WTC11 (cell line): ENCODE measurements around the gene IFNG.

Source experiments
- CBFB ChIP-seq: sonication (generic); formaldehyde crosslinking; IDR thresholded peaks from 2 replicates; pipeline ENCODE4 v1.8.1; 2022; ENCODE audit warnings: mild to moderate bottlenecking, low read depth, missing genetic modification reagents
- CREM ChIP-seq: sonication (generic); formaldehyde crosslinking; IDR thresholded peaks from 2 replicates; pipeline ENCODE4 v1.8.1; 2022; ENCODE audit warnings: mild to moderate bottlenecking, missing genetic modification reagents, moderate library complexity
- FOXK1 ChIP-seq: sonication (generic); formaldehyde crosslinking; IDR thresholded peaks from 2 replicates; pipeline ENCODE4 v1.8.0; 2022; ENCODE audit warnings: mild to moderate bottlenecking, moderate library complexity, missing genetic modification reagents
- NFATC4 ChIP-seq: fragments of 250-450 bp; sonication (Bioruptor Pico); IDR thresholded peaks from 2 replicates; pipeline ENCODE4 v1.9.0; 2021; ENCODE audit warnings: mild to moderate bottlenecking
- NR3C1 ChIP-seq: sonication (generic); formaldehyde crosslinking; conservative IDR thresholded peaks from 2 replicates; pipeline ENCODE4 v1.8.1; 2023; ENCODE audit warnings: low read depth, mild to moderate bottlenecking, missing genetic modification reagents
- SP1 ChIP-seq: sonication (generic); formaldehyde crosslinking; conservative IDR thresholded peaks from 2 replicates; pipeline ENCODE4 v1.8.1; 2022; ENCODE audit warnings: missing genetic modification reagents
- ZNF232 ChIP-seq: sonication (generic); formaldehyde crosslinking; IDR thresholded peaks from 2 replicates; pipeline ENCODE4 v1.8.0; 2022; ENCODE audit warnings: mild to moderate bottlenecking, missing genetic modification reagents
- TF ChIP-seq, protein P1 (sequence below): fragments of 200-600 bp; IDR thresholded peaks from 2 replicates; pipeline ENCODE4 v1.8.0; 2022; ENCODE audit warnings: antibody characterized with exemption
- TF ChIP-seq, protein P2 (sequence below): sonication (generic); formaldehyde crosslinking; IDR thresholded peaks from 2 replicates; pipeline ENCODE4 v1.8.1; 2023; ENCODE audit warnings: mild to moderate bottlenecking, moderate library complexity, missing genetic modification reagents
- TF ChIP-seq, protein P3 (sequence below): sonication (generic); formaldehyde crosslinking; IDR thresholded peaks from 2 replicates; pipeline ENCODE4 v1.8.0; 2022; ENCODE audit warnings: mild to moderate bottlenecking, missing genetic modification reagents
- TF ChIP-seq, protein P4 (sequence below): sonication (generic); formaldehyde crosslinking; IDR thresholded peaks from 2 replicates; pipeline ENCODE4 v1.8.1; 2022; ENCODE audit warnings: low read depth, missing genetic modification reagents, borderline replicate concordance
- TF ChIP-seq, protein P5 (sequence below): sonication (generic); formaldehyde crosslinking; IDR thresholded peaks from 2 replicates; pipeline ENCODE4 v1.8.1; 2023; ENCODE audit warnings: mild to moderate bottlenecking, missing genetic modification reagents

DNA sequence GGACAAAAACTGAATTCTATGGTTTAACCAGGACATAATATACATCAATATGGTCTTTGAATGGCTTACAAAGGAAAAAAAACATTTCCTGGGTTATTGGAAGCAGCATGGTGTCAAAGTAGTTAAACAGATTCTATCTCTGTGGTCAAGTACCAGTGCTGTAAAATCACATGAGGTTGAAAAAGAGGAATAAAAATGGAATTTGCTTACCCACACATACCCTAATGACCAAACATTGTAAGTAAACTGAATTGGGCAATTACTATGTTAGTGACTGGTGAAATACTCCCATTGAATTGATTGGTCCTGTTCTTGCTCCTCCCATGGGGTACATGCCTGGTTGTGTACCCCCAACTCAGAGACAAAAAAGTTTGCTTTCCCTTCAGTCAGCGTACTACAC is 19.6 kb downstream of the IFNG start:
- TF ChIP-seq, protein P1, sequence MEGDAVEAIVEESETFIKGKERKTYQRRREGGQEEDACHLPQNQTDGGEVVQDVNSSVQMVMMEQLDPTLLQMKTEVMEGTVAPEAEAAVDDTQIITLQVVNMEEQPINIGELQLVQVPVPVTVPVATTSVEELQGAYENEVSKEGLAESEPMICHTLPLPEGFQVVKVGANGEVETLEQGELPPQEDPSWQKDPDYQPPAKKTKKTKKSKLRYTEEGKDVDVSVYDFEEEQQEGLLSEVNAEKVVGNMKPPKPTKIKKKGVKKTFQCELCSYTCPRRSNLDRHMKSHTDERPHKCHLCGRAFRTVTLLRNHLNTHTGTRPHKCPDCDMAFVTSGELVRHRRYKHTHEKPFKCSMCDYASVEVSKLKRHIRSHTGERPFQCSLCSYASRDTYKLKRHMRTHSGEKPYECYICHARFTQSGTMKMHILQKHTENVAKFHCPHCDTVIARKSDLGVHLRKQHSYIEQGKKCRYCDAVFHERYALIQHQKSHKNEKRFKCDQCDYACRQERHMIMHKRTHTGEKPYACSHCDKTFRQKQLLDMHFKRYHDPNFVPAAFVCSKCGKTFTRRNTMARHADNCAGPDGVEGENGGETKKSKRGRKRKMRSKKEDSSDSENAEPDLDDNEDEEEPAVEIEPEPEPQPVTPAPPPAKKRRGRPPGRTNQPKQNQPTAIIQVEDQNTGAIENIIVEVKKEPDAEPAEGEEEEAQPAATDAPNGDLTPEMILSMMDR, result no peak
- TF ChIP-seq ZNF232, result no peak
- TF ChIP-seq, protein P2, sequence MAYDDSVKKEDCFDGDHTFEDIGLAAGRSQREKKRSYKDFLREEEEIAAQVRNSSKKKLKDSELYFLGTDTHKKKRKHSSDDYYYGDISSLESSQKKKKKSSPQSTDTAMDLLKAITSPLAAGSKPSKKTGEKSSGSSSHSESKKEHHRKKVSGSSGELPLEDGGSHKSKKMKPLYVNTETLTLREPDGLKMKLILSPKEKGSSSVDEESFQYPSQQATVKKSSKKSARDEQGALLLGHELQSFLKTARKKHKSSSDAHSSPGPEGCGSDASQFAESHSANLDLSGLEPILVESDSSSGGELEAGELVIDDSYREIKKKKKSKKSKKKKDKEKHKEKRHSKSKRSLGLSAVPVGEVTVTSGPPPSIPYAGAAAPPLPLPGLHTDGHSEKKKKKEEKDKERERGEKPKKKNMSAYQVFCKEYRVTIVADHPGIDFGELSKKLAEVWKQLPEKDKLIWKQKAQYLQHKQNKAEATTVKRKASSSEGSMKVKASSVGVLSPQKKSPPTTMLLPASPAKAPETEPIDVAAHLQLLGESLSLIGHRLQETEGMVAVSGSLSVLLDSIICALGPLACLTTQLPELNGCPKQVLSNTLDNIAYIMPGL, result no peak
- TF ChIP-seq, protein P3, sequence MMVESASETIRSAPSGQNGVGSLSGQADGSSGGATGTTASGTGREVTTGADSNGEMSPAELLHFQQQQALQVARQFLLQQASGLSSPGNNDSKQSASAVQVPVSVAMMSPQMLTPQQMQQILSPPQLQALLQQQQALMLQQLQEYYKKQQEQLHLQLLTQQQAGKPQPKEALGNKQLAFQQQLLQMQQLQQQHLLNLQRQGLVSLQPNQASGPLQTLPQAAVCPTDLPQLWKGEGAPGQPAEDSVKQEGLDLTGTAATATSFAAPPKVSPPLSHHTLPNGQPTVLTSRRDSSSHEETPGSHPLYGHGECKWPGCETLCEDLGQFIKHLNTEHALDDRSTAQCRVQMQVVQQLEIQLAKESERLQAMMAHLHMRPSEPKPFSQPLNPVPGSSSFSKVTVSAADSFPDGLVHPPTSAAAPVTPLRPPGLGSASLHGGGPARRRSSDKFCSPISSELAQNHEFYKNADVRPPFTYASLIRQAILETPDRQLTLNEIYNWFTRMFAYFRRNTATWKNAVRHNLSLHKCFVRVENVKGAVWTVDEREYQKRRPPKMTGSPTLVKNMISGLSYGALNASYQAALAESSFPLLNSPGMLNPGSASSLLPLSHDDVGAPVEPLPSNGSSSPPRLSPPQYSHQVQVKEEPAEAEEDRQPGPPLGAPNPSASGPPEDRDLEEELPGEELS (CRISPR knock-in tag), result no peak
- TF ChIP-seq, protein P4, sequence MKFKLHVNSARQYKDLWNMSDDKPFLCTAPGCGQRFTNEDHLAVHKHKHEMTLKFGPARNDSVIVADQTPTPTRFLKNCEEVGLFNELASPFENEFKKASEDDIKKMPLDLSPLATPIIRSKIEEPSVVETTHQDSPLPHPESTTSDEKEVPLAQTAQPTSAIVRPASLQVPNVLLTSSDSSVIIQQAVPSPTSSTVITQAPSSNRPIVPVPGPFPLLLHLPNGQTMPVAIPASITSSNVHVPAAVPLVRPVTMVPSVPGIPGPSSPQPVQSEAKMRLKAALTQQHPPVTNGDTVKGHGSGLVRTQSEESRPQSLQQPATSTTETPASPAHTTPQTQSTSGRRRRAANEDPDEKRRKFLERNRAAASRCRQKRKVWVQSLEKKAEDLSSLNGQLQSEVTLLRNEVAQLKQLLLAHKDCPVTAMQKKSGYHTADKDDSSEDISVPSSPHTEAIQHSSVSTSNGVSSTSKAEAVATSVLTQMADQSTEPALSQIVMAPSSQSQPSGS (CRISPR knock-in tag), result no peak
- TF ChIP-seq SP1 (CRISPR knock-in tag), result no peak
- no peak for TF ChIP-seq FOXK1 (CRISPR knock-in tag)
- TF ChIP-seq NR3C1, result no peak
- no peak for TF ChIP-seq NFATC4
- TF ChIP-seq CBFB (CRISPR knock-in tag), result no peak
- TF ChIP-seq, protein P5, sequence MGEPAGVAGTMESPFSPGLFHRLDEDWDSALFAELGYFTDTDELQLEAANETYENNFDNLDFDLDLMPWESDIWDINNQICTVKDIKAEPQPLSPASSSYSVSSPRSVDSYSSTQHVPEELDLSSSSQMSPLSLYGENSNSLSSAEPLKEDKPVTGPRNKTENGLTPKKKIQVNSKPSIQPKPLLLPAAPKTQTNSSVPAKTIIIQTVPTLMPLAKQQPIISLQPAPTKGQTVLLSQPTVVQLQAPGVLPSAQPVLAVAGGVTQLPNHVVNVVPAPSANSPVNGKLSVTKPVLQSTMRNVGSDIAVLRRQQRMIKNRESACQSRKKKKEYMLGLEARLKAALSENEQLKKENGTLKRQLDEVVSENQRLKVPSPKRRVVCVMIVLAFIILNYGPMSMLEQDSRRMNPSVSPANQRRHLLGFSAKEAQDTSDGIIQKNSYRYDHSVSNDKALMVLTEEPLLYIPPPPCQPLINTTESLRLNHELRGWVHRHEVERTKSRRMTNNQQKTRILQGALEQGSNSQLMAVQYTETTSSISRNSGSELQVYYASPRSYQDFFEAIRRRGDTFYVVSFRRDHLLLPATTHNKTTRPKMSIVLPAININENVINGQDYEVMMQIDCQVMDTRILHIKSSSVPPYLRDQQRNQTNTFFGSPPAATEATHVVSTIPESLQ (CRISPR knock-in tag), result no peak
- TF ChIP-seq CREM (CRISPR knock-in tag), result no peak
